ENCODE data around the gene PHACTR3.

The PHACTR3 gene

DNA sequence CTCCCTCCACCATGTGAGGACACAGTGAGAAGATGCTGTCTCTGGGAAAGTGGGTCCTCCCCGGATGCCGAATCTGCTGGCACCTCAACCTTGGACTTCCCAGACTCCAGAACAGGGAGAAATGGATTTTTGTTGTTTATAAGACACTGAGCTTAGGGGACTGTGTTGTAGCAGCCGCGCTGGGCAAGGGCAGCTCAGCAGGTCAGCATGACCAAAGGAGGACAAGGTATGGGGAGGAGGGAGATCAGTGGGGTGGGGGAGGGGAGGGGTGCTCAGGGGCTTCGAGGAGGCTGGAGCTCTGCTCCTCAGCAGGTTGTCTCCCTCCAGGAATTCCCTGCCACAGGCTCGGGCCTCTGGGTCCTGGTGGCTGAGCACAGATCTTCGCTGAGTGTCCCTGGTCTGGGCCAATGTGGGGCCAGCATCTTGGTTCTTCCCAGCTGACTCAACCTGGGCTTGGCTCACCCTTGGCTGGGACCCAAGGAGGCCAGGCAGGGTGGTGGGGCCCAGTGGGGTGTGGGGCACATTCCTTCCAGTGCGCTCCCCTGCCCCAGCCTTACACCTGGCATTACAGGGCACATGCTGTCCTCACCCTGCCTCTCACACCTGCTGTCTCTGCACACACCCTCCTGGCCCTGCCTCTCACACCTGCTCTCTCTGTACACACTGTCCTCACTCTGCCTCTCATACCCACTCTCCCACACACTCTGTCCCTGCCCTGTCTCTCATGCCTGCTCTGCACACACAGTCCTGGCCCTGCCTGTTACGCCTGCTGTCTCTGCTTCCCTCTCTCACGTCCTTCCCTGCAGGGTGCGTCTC is 221.8 kb downstream of the PHACTR3 start:
- DNase-seq (ENCODE audit: low read depth, low spot score): no peak

DNA sequence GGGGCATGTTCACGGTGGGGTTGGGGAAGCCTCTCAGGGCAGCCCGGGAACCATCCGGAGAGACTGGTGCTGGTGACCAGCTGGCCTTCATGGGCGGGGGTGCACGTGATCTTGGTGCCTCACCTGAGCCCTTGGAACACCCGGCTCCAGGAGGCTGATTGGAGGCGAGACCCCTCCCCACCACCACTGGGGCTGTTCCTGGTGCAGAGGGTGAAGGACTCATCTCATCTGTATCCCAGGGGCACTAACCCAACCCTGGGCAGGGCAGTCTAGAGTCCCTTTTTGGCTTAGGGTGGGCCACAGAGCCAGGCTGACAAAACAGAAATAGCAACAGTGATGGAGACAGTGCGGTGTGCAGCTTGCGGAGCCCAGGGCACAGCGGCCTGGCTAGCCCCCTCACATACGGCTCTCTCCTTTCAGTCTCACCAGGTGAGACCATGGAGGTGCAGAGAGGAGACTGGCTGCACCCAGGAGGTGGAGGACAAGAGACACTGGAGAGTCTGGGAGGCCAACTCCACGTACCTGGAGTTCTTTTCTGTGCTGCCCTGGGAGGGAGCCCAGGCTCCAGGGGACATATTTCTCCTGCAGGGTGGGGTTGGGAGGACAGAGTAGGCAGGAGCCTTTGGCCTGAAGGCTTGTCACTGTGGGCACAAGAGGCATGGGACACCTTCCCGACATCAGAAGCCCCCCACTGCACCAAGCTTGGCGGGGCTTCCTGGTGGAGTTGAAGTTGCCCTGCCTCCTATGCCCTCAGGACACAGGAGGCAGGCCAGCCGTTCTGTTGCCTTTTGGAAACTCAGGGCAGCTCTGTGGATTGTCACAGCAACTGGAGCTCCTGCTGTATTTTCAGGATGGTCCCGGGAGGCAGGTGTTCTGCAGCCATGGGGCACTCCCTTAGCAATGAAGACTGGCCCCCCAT is 223.1 kb downstream of the PHACTR3 start:
- no peak for DNase-seq (ENCODE audit: low read depth, low spot score)

DNA sequence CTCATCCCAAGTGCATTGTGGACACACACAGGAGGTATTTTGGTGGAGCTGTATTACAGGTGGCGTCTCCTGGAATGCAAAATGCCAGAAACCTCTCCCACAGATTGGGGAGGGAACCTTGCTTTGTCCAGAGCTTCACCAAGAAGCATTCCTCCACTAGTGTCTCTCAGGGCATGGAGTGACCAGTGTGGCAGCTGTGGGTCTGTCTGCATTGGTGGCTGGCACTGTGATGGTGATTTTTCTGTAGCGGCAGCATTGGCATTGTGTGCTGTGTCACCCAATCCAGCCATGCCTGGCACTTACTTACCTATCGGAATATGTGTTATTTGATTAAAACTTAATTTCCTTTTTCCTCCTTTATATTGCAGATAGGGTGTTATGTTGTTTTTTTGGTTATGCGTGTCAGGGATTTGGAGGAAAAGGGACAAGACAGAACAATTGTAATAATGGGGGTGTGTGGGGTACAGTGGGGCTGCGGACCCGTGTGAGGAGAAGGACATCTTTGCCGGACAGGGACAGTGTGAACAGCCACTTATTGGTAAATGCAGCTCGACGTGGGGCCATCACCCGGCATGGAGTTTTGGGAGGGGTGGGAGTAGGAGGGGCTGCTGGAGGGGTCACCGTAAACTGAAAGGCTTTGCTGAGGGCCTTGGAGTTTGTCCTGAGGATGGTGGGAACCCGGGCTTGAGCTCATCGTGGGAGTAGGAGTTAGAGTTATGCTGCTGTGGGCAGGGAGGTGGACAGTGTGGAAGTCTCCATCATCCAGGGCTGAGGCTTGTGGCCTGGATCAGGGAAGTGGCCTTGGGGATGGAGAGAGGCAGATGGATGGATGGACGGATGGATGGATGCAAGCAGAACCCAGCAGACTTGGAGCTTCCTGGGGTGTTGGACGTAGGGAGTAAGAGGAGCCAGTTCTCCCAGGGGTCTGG is 224.0 kb downstream of the PHACTR3 start:
- DNase-seq (ENCODE audit: low read depth, low spot score): no peak

DNA sequence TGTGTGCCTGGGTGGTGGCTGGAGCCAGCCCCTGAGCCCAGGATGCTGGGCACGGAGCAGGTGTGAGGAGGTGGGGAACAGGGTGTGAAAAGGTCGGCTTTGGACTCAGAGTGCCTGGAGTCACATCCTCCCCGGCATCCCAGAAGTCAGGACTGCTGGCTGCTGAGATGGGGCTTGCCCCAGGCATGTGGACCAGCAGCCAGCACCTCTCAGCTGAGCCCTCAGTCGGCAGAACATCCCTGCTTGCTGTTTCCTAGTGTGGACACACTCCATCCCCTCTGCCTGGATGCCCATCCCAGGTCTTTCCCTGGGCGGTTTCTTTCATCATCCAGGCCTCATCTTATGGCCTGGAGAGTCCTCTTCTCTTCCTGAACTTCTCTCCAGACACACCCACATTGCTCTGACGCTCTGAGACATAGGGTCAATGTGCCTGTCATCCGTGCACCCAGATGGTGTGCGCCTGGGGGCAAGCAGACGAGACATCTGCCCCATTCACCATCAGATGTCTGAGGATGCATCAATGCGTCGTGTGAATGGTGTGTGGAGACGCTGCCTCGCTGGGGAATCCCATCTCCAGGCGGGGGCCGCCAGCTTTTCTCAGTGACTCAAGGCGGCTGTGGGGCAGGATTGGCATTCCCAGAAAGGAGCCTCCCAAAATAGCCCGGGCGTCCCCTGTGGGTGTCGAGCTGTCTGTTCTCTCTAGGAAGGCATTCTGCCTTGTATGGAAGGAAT is 224.9 kb downstream of the PHACTR3 start:
- DNase-seq (ENCODE audit: low read depth, low spot score): no peak

DNA sequence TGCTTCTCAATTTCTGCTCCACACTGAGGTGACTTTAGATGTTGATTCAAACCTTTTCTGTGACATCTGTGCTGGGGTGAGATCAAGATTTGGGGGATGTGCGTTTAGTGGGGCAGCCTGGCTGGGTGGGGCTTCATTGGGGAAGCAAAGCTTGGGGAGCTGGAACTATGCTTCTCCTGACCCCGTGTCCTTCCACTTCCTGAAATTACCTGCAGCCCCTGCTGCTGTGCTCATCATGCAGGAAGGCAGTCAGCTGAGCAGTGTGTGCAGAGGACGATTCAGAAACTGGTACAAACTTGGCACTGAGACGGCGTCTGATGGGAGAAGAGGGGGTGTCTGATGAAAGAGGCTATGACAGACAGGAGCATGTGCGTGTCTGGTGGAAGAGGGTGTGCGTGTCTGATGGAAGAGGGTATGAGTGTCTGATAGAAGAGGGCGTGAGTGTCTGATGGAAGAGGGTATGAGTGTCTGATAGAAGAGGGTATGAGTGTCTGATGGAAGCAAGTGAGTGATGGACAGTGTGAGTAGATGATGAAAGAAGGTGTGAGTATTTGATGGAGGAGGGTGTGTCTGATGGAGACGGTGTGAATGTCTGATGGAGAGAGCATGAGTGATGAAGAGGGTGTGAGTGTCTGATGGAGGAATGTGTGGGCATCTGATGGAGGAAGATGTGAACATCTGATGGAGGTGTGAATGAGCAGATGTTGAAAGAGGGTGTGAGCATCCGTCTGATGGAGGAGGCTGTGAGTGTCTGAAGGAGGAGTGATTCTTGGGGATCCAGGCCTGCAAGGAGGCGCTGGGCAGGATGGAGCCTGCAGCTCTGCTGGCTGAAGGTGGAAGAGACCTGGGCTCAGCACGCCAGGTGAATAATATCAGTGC is 225.7 kb downstream of the PHACTR3 start:
- no peak for DNase-seq (ENCODE audit: low read depth, low spot score)

DNA sequence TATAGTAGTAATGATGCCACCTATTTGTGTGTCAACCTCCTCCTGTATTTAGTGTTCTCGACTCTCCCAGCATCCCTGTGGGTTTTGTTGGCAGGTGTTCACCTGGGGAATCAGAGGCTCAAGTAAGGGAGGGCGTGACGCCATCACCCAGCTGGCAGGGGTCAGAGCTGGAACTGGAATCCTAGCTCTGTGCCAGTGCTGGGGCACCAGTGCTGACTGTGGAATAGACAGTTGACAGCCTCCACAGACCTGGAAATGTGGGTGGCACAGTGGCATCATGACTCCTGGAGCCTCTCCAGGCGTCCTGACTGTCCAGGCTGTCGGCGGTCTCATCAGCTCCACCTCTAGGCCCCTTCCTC is 226.3 kb downstream of the PHACTR3 start:
- no peak for DNase-seq (ENCODE audit: low read depth, low spot score)

DNA sequence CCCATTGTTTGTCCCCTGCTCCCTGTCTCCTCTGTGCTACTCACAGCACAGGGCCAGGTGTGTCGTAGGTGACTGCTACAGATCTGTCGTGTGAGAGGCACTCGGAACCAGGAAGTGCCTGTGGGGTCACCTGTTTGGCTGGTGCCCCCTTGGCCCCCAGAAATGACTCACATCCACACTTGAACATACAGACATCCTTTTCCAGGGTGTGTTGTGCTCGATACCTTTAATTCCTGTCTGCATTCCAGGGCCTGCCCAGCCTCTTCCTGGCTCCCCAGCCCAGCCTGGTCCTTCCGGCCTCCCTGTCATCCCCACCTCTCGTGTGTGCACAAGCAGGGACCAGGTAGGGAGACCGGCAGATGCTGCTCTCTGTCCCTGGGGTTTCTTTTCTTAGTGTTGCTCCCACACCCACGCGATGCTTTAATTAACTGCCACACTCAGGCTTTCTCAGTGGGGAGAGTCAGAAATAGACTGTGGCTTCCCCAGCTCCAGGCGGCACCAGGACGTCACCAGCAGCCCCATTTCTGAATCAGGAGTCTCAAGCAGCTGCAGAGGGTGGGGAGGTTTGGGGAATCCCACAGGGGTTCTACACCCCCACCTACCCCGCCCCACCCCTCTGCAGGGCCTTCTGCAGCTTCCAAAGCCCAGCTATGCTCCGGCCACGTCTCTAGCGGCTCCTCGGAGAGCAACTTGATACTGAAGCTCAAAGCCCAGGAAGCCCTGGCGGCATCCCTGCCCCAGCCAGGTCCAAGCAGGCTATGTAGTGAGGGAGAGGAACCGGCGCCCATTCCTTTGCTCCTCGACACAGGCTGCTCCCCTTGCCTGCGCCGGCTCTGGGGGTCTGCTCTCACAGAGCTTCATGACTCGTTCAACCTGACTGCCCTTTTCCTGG is 226.9 kb downstream of the PHACTR3 start:
- no peak for DNase-seq (ENCODE audit: low read depth, low spot score)

DNA sequence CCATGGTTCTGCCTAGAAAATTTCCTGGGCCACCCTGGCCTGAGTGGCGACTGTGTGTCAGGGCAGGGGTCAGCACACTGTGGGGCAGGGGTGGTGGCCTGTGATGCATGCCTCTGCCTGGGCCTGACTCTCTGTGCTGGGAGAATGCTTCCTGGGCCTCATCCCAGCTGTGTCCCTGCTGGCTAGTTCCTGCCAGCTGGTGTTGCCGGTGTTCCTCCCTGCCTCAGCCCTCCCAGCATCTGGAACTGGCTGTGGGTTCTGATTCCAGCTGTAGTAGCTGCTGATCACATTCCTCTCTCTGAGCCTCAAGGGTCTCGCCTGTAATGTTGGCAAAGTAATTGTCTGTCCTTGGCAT is 227.6 kb downstream of the PHACTR3 start:
- no peak for DNase-seq (ENCODE audit: low read depth, low spot score)

- no peak for DNase-seq (ENCODE audit: low read depth, low spot score)
These were observed 228.3 kb downstream of the PHACTR3 start for GRCh38 chr20:59832406-59833363.

DNA sequence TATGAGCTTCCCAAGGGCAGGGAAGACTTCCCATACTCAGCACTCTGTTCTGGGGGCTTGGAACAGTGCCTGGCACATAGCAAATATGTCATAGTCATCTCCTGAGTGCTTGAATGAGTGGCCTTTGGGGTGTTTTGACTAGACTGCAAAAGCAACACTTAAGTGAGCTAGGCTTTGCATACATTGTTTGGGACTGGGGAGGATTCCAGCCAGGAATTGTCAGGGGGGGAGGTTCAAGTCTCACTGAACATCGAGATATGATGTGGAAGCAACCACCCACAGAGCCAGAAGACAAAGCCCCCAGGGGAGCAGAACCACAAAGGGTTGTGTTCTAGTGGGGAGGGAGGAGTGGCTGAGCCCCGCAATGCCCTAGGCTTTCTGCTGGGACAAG is 230.7 kb downstream of the PHACTR3 start:
- no peak for DNase-seq (ENCODE audit: low read depth, low spot score)

GRCh38 chr20:59835448-59836395 is 231.4 kb downstream of the PHACTR3 start:
- no peak for DNase-seq (ENCODE audit: low read depth, low spot score)

DNA sequence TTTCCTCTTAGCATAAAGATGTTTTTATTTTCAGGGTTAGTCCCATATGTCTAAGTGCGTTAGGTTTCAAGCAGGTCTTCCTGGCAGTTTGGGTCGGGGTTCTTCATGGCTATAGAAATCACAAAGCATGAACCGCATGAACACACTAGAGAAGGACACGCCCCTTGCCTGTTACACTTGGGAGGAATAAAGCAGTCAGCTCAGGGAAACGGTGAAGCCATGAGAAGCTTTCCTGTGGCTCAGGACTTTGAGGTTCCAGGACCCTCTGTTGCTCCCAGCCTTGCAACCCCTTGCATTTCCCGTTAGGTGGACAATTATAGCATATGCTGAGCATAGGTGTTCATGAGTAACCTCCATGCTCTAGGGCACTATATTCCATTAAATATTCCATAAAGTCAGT is 232.4 kb downstream of the PHACTR3 start:
- no peak for DNase-seq (ENCODE audit: low read depth, low spot score)

GRCh38 chr20:59837623-59838394 is 233.5 kb downstream of the PHACTR3 start:
- DNase-seq (ENCODE audit: low read depth, low spot score): no peak

DNA sequence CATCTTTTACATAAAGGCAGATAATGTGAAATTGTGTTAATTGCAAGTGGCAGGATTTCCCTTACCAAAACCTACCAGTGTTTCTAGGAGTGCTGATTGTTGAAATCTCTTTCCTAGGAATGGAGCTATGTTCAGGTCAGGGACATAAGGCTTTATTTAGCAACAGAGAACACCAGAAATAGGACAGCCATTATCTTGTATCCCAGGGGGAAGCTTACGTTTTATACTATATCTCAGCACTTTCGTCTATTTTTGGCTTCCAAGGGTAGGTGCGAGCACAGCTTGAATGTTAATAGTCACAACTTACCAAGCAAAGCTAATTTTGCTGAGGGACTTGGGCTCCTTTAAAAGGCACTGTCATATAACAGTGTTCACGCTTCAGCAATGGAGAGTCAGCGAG is 235.1 kb downstream of the PHACTR3 start:
- no peak for DNase-seq (ENCODE audit: low read depth, low spot score)

DNA sequence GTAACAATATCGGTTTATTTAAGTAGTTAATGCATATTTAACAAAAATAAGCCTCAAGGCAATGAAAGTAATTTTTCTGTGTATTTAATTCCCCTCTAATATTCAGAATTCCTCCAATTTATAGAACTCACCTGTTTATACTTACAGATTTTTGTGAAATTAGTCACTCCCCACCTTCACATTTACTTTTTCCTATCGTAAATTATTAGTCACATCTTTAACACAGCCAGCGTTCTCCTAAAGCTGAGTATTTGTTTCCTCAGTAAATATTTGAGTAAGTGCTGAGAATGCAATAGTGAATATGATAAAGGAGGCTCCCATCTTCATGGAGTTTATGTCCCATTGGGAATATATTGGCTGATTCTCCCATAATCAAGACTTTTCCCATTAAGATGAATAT is 241.1 kb downstream of the PHACTR3 start:
- no peak for DNase-seq (ENCODE audit: low read depth, low spot score)

GRCh38 chr20:59848182-59848581 is 243.8 kb downstream of the PHACTR3 start:
- DNase-seq (ENCODE audit: low read depth, low spot score): no peak
